Ishikawa (cell line): ENCODE results near the gene CCDC149.

ENCODE experiments used
- CEBPB ChIP-seq: IDR thresholded peaks from 2 replicates; pipeline ENCODE4 v1.6.1; 2012
- EGR1 ChIP-seq: IDR thresholded peaks from 2 replicates; pipeline ENCODE4 v1.6.1; 2012
- EP300 ChIP-seq: IDR thresholded peaks from 2 replicates; pipeline ENCODE4 v1.6.1; 2012; ENCODE audit warnings: borderline replicate concordance
- NFIC ChIP-seq: IDR thresholded peaks from 2 replicates; pipeline ENCODE4 v1.6.1; 2012
- REST ChIP-seq: IDR thresholded peaks from 2 replicates; pipeline ENCODE4 v1.6.1; 2012; ENCODE audit warnings: low read depth, mild to moderate bottlenecking
- TAF1 ChIP-seq: IDR thresholded peaks from 2 replicates; pipeline ENCODE4 v1.6.1; 2012; ENCODE audit warnings: low read depth, mild to moderate bottlenecking
- TCF12 ChIP-seq: IDR thresholded peaks from 2 replicates; pipeline ENCODE4 v1.6.1; 2012; ENCODE audit warnings: low read depth
- ZBTB7A ChIP-seq: IDR thresholded peaks from 2 replicates; pipeline ENCODE4 v1.6.1; 2012; ENCODE audit warnings: low read depth

- TF ChIP-seq NFIC (no peak), EGR1 (no peak), TCF12 (no peak), EP300 (no peak), REST (no peak), TAF1 (no peak), CEBPB (no peak), ZBTB7A (no peak)
Observed at GRCh38 chr4:24914460-24914859, 1.6 kb upstream of the CCDC149 start.
